ENCODE results near the gene ADRB2.

The ADRB2 gene

GRCh38 chr5:148858106-148858505 is 31.7 kb downstream of the ADRB2 start:
- Histone ChIP-seq H3K36me3 (ENCODE audit: control insufficient read depth in 1 of 2, insufficient read depth in 2 of 2, low read length in 2 of 2) (no peaks in the 10 kb centered on the region), H3K4me1 (ENCODE audit: control insufficient read depth in 1 of 2, insufficient read depth in 2 of 2, low read length in 2 of 2) (peaks cover 0 to 4% of the 10 kb centered on the region in 2 donors), H3K27ac (ENCODE audit: low read length) (no peak overlapping the region), H3K27me3 (ENCODE audit: low read depth, low read length) (no peaks in the 10 kb centered on the region), H3K4me3 (ENCODE audit: low read depth in 1 of 2, low read length in 2 of 2) (no peak overlapping the region), H3K9me3 (ENCODE audit: control insufficient read depth in 1 of 2, low read length in 2 of 2) (no peaks in the 10 kb centered on the region)

- Histone ChIP-seq H3K36me3 (ENCODE audit: control insufficient read depth in 1 of 2, insufficient read depth in 2 of 2, low read length in 2 of 2) (no peaks in the 10 kb centered on the region), H3K4me1 (ENCODE audit: control insufficient read depth in 1 of 2, insufficient read depth in 2 of 2, low read length in 2 of 2) (peaks cover 0 to 4% of the 10 kb centered on the region in 2 donors), H3K4me3 (ENCODE audit: low read depth in 1 of 2, low read length in 2 of 2) (no peak overlapping the region), H3K27ac (ENCODE audit: low read length) (no peak overlapping the region), H3K27me3 (ENCODE audit: low read depth, low read length) (no peaks in the 10 kb centered on the region), H3K9me3 (ENCODE audit: control insufficient read depth in 1 of 2, low read length in 2 of 2) (no peaks in the 10 kb centered on the region)
Observed at GRCh38 chr5:148858547-148858946, 32.1 kb downstream of the ADRB2 start.

GRCh38 chr5:148859703-148860102 is 33.3 kb downstream of the ADRB2 start:
- no peaks in the 10 kb centered on the region for H3K36me3 ChIP-seq (ENCODE audit: control insufficient read depth in 1 of 2, insufficient read depth in 2 of 2, low read length in 2 of 2)
- H3K9me3 ChIP-seq (ENCODE audit: control insufficient read depth in 1 of 2, low read length in 2 of 2): no peaks in the 10 kb centered on the region
- H3K4me1 ChIP-seq (ENCODE audit: control insufficient read depth in 1 of 2, insufficient read depth in 2 of 2, low read length in 2 of 2): peaks cover 0 to 9% of the 10 kb centered on the region in 2 donors
- no peaks in the 10 kb centered on the region for H3K27me3 ChIP-seq (ENCODE audit: low read depth, low read length)
- H3K4me3 ChIP-seq (ENCODE audit: low read depth in 1 of 2, low read length in 2 of 2): no peak overlapping the region
- no peak overlapping the region for H3K27ac ChIP-seq (ENCODE audit: low read length)

GRCh38 chr5:148860599-148860998 is 34.2 kb downstream of the ADRB2 start:
- Histone ChIP-seq H3K4me1 (ENCODE audit: control insufficient read depth in 1 of 2, insufficient read depth in 2 of 2, low read length in 2 of 2) (peaks cover 0 to 8% of the 10 kb centered on the region in 2 donors), H3K9me3 (ENCODE audit: control insufficient read depth in 1 of 2, low read length in 2 of 2) (no peaks in the 10 kb centered on the region), H3K27ac (ENCODE audit: low read length) (no peak overlapping the region), H3K27me3 (ENCODE audit: low read depth, low read length) (no peaks in the 10 kb centered on the region), H3K36me3 (ENCODE audit: control insufficient read depth in 1 of 2, insufficient read depth in 2 of 2, low read length in 2 of 2) (no peaks in the 10 kb centered on the region), H3K4me3 (ENCODE audit: low read depth in 1 of 2, low read length in 2 of 2) (no peak overlapping the region)

- H3K27me3 ChIP-seq (ENCODE audit: low read depth, low read length): no peaks in the 10 kb centered on the region
Observed at GRCh38 chr5:148861088-148861487, 34.7 kb downstream of the ADRB2 start.

GRCh38 chr5:148861696-148862095 is 35.3 kb downstream of the ADRB2 start:
- H3K27ac ChIP-seq (ENCODE audit: low read length): no peak overlapping the region
- H3K4me3 ChIP-seq (ENCODE audit: low read depth in 1 of 2, low read length in 2 of 2): no peak overlapping the region
- no peaks in the 10 kb centered on the region for H3K27me3 ChIP-seq (ENCODE audit: low read depth, low read length)
- H3K9me3 ChIP-seq (ENCODE audit: control insufficient read depth in 1 of 2, low read length in 2 of 2): no peaks in the 10 kb centered on the region
- peaks cover 0 to 8% of the 10 kb centered on the region in 2 donors for H3K4me1 ChIP-seq (ENCODE audit: control insufficient read depth in 1 of 2, insufficient read depth in 2 of 2, low read length in 2 of 2)
- no peaks in the 10 kb centered on the region for H3K36me3 ChIP-seq (ENCODE audit: control insufficient read depth in 1 of 2, insufficient read depth in 2 of 2, low read length in 2 of 2)

More at GRCh38 chr5:148861088-148861487, 34.7 kb downstream of the ADRB2 start:
- Histone ChIP-seq H3K4me1 (ENCODE audit: control insufficient read depth in 1 of 2, insufficient read depth in 2 of 2, low read length in 2 of 2) (peaks cover 0 to 8% of the 10 kb centered on the region in 2 donors), H3K4me3 (ENCODE audit: low read depth in 1 of 2, low read length in 2 of 2) (no peak overlapping the region), H3K9me3 (ENCODE audit: control insufficient read depth in 1 of 2, low read length in 2 of 2) (no peaks in the 10 kb centered on the region), H3K27ac (ENCODE audit: low read length) (no peak overlapping the region), H3K36me3 (ENCODE audit: control insufficient read depth in 1 of 2, insufficient read depth in 2 of 2, low read length in 2 of 2) (no peaks in the 10 kb centered on the region)

GRCh38 chr5:148864113-148864841 is 37.9 kb downstream of the ADRB2 start:
- Histone ChIP-seq H3K27me3 (ENCODE audit: low read depth, low read length) (no peaks in the 10 kb centered on the region), H3K36me3 (ENCODE audit: control insufficient read depth in 1 of 2, insufficient read depth in 2 of 2, low read length in 2 of 2) (no peaks in the 10 kb centered on the region), H3K9me3 (ENCODE audit: control insufficient read depth in 1 of 2, low read length in 2 of 2) (no peaks in the 10 kb centered on the region), H3K4me3 (ENCODE audit: low read depth in 1 of 2, low read length in 2 of 2) (no peak overlapping the region), H3K4me1 (ENCODE audit: control insufficient read depth in 1 of 2, insufficient read depth in 2 of 2, low read length in 2 of 2) (peaks cover 0 to 8% of the 10 kb centered on the region in 2 donors), H3K27ac (ENCODE audit: low read length) (no peak overlapping the region)

- Histone ChIP-seq H3K36me3 (ENCODE audit: control insufficient read depth in 1 of 2, insufficient read depth in 2 of 2, low read length in 2 of 2) (no peaks in the 10 kb centered on the region), H3K9me3 (ENCODE audit: control insufficient read depth in 1 of 2, low read length in 2 of 2) (no peaks in the 10 kb centered on the region), H3K27ac (ENCODE audit: low read length) (no peak overlapping the region), H3K27me3 (ENCODE audit: low read depth, low read length) (no peaks in the 10 kb centered on the region), H3K4me3 (ENCODE audit: low read depth in 1 of 2, low read length in 2 of 2) (no peak overlapping the region), H3K4me1 (ENCODE audit: control insufficient read depth in 1 of 2, insufficient read depth in 2 of 2, low read length in 2 of 2) (peaks cover 0 to 8% of the 10 kb centered on the region in 2 donors)
Observed at GRCh38 chr5:148866024-148866423, 39.6 kb downstream of the ADRB2 start.

GRCh38 chr5:148873120-148873519 is 46.7 kb downstream of the ADRB2 start:
- Histone ChIP-seq H3K27ac (ENCODE audit: low read length) (no peak overlapping the region), H3K4me3 (ENCODE audit: low read depth in 1 of 2, low read length in 2 of 2) (no peak overlapping the region), H3K4me1 (ENCODE audit: control insufficient read depth in 1 of 2, insufficient read depth in 2 of 2, low read length in 2 of 2) (peaks cover 0 to 7% of the 10 kb centered on the region in 2 donors), H3K36me3 (ENCODE audit: control insufficient read depth in 1 of 2, insufficient read depth in 2 of 2, low read length in 2 of 2) (no peaks in the 10 kb centered on the region), H3K27me3 (ENCODE audit: low read depth, low read length) (no peaks in the 10 kb centered on the region), H3K9me3 (ENCODE audit: control insufficient read depth in 1 of 2, low read length in 2 of 2) (no peaks in the 10 kb centered on the region)

- no peak overlapping the region for H3K4me3 ChIP-seq (ENCODE audit: low read depth in 1 of 2, low read length in 2 of 2)
- peaks cover 0 to 7% of the 10 kb centered on the region in 2 donors for H3K4me1 ChIP-seq (ENCODE audit: control insufficient read depth in 1 of 2, insufficient read depth in 2 of 2, low read length in 2 of 2)
- H3K27me3 ChIP-seq (ENCODE audit: low read depth, low read length): no peaks in the 10 kb centered on the region
- no peaks in the 10 kb centered on the region for H3K9me3 ChIP-seq (ENCODE audit: control insufficient read depth in 1 of 2, low read length in 2 of 2)
- no peak overlapping the region for H3K27ac ChIP-seq (ENCODE audit: low read length)
- H3K36me3 ChIP-seq (ENCODE audit: control insufficient read depth in 1 of 2, insufficient read depth in 2 of 2, low read length in 2 of 2): no peaks in the 10 kb centered on the region
Observed at GRCh38 chr5:148873690-148874485, 47.5 kb downstream of the ADRB2 start.

GRCh38 chr5:148875205-148875875 is 48.9 kb downstream of the ADRB2 start:
- Histone ChIP-seq H3K4me1 (ENCODE audit: control insufficient read depth in 1 of 2, insufficient read depth in 2 of 2, low read length in 2 of 2) (peaks cover 0 to 7% of the 10 kb centered on the region in 2 donors), H3K36me3 (ENCODE audit: control insufficient read depth in 1 of 2, insufficient read depth in 2 of 2, low read length in 2 of 2) (no peaks in the 10 kb centered on the region), H3K4me3 (ENCODE audit: low read depth in 1 of 2, low read length in 2 of 2) (no peak overlapping the region), H3K27ac (ENCODE audit: low read length) (no peak overlapping the region), H3K9me3 (ENCODE audit: control insufficient read depth in 1 of 2, low read length in 2 of 2) (no peaks in the 10 kb centered on the region), H3K27me3 (ENCODE audit: low read depth, low read length) (no peaks in the 10 kb centered on the region)
